Measurements from ENCODE around the gene EHD2.
"Not testable (repeated sequence)": the region's sequence is repeated elsewhere in the genome, so short reads cannot be mapped to it uniquely, and the experiment has no call there.

DNA sequence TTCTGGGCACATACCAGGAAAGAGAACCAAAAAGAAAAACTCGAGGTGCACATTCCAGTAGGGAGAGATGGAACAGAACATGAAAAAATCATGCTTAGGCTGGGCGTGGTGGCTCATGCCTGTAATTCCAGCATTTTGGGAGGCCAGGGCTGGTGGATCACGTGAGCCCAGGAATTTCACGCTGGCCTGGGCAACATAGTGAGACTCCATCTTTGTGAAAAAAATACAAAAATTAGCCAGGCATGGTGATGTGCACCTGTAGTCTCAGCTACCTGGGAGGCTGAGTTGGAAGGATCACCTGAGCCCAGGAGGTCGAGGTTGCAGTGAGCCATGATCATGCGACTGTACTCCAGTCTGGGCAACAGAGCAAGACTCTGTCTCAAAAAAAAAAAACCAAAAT, 58.1 kb downstream of the EHD2 start:
- TF ChIP-seq, protein P1, sequence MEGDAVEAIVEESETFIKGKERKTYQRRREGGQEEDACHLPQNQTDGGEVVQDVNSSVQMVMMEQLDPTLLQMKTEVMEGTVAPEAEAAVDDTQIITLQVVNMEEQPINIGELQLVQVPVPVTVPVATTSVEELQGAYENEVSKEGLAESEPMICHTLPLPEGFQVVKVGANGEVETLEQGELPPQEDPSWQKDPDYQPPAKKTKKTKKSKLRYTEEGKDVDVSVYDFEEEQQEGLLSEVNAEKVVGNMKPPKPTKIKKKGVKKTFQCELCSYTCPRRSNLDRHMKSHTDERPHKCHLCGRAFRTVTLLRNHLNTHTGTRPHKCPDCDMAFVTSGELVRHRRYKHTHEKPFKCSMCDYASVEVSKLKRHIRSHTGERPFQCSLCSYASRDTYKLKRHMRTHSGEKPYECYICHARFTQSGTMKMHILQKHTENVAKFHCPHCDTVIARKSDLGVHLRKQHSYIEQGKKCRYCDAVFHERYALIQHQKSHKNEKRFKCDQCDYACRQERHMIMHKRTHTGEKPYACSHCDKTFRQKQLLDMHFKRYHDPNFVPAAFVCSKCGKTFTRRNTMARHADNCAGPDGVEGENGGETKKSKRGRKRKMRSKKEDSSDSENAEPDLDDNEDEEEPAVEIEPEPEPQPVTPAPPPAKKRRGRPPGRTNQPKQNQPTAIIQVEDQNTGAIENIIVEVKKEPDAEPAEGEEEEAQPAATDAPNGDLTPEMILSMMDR (IDR thresholded peaks at IDR 0.05): not testable (repeated sequence)
- not testable (repeated sequence) for TF ChIP-seq POLR2A (IDR thresholded peaks at IDR 0.05)
